ENCODE data around the gene EEF1AKMT4.
A peak's percentile ranks its signal among the peaks of the same experiment; 100 is the strongest.

The EEF1AKMT4 gene

GRCh38 chr3:184235381-184236032 lies 14.0 kb upstream of the EEF1AKMT4 start:
- DNase-seq (ENCODE audit: low spot score), result peak; percentile 67

GRCh38 chr3:184236033-184236410 lies 13.4 kb upstream of the EEF1AKMT4 start:
- DNase-seq (ENCODE audit: low spot score), result no peak

- no peak for DNase-seq (ENCODE audit: low spot score)
These were observed 12.8 kb upstream of the EEF1AKMT4 start for GRCh38 chr3:184236636-184237035.

- no peak for DNase-seq (ENCODE audit: low spot score)
These were observed 12.3 kb upstream of the EEF1AKMT4 start for GRCh38 chr3:184237211-184237610.

DNA sequence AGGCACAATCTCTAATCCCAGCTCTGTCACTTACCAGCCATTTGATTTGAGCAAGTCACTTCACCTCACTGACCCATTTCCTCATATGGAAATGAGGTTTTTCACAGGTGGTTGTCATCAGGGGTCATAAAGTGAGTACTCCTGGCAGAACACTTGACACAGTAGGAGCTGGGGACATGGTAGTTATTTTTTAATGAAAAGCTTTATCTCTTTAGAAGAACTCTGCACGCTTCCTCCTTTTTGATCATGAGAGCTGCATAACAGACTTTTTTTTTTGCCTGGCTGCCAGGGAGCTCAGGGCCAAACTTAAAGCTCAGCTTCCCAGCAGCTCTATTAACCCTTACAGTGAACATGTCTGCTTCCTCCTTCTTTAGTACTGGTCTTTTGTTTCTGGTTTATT lies 11.7 kb upstream of the EEF1AKMT4 start:
- no peak for DNase-seq (ENCODE audit: low spot score)

DNA sequence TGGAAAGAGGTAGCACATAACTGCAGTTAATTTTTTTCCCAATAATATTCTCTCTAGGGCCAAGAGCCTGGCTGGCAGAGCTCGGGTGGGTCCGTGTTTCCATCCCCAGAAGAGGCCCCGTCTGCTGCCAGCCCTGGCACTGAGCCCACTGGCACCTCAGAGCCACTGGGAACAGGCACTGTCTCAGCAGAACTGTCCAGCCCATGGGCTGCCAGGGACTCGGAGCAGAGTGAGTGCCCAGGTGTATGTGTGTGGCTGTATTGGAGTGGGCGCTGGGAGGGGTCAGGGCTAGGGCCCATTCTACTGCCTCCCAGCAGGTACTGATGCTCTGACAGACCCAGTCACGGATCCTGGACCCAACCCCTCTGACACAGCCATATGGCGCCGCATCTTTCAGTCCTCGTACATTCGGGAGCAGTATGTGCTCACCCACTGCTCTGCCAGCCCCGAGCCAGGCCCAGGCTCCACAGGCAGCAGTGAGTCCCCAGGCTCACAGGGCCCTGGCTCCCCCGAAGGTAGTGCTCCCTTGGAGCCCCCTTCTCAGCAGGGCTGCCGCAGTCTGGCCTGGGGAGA lies 11.1 kb upstream of the EEF1AKMT4 start:
- no peak for DNase-seq (ENCODE audit: low spot score)

DNA sequence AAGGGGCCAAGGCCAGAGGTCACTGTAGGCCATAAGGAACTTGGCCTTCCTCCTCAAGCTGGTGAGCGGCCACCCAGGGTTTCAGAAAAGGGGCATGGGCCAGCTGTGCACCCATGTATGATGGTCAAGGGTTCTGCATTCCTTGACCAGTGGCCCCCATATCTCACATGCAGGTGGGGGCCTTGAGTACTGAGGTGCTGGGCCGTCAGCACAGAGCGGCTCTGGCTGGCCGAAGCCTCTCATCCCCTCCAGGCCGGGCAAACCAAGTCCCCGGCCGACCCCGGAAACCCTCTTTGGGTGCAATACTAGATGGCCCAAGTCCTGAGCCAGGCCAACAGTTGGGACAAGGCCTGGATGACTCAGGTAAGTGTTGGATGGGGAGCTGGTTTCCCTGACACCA lies 10.3 kb upstream of the EEF1AKMT4 start:
- no peak for DNase-seq (ENCODE audit: low spot score)

GRCh38 chr3:184239708-184240107 lies 9.8 kb upstream of the EEF1AKMT4 start:
- no peak for DNase-seq (ENCODE audit: low spot score)

GRCh38 chr3:184240384-184241140 lies 8.9 kb upstream of the EEF1AKMT4 start:
- DNase-seq (ENCODE audit: low spot score), result no peak

- DNase-seq (ENCODE audit: low spot score), result no peak
These were observed 8.4 kb upstream of the EEF1AKMT4 start for GRCh38 chr3:184241141-184241446.

GRCh38 chr3:184241447-184242296 lies 7.8 kb upstream of the EEF1AKMT4 start:
- no peak for DNase-seq (ENCODE audit: low spot score)

DNA sequence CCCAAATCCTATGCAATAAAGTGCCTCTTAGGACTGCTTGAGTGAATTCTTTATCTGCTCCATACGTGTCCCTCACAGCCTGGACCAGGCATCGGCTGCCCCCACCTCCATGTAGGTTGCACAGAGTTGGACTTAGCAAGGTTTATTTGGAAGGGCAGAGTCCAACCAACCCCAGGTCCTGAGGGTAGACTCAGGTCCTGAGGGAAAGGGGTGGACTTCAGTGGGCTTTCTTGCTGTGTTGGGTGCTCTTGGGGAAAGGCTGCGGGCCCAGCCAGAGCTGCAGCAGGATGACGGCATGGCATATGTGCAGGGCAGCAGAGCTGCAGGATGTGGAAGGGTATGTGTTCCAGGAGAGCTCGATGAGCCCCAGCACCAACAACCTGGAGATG lies 7.2 kb upstream of the EEF1AKMT4 start:
- DNase-seq (ENCODE audit: low spot score), result no peak

DNA sequence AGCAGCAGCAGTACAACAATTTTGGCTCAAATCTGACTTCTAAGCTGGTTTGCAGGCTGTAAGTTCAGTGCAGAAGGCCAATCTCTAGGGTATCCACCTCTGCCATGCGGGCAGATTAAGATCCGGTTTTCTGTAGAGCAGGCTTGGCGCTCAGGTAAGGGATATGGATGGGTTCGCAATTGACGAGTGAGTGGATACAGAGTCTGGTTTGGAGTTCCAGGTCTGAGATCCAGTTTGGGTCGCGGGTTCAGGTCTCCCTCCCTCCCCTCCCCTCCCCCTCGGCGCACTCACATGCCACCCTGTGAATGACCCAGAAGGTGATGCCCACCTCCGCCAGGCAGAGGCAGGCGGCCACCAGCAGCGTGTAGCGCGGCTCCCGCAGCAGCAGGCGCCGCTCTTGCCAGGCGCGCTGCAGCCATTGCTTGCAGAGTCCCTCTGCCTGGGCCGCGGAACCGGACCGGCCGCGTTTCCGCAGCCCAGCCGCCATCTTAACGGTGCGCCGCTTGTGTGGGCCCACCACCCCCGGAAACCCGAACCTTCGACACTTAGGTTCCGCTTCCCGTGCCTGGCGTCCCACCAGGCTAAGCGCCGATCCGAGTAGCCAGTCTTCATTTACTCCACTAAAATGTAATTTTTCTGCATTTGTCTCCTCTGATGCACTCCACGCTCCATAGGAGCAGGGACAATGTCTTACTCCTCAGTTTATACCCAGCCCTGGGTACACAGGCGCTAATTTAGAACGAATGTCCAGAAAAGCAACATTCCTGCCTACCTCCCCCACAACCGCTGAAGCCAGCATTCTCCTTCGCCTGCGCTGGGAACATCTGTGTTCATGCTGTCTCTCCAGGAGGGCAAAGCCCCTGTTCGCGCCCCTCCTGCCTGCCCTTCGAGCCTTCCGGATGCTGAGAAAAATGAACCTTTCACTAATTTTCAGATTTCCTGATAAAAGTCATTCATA lies 739 bp upstream of the EEF1AKMT4 start, which contains the start of gene ALG3:
TSS of gene ALG3 (minus strand) at position 509 of the 958 bp plus-strand sequence. CDS start at position 487, 22 bp downstream.
- peak; percentile 89 for DNase-seq (ENCODE audit: low spot score)

- DNase-seq (ENCODE audit: low spot score), result peak; percentile 96
These were observed 826 bp downstream of the EEF1AKMT4 start for GRCh38 chr3:184250167-184250828.

DNA sequence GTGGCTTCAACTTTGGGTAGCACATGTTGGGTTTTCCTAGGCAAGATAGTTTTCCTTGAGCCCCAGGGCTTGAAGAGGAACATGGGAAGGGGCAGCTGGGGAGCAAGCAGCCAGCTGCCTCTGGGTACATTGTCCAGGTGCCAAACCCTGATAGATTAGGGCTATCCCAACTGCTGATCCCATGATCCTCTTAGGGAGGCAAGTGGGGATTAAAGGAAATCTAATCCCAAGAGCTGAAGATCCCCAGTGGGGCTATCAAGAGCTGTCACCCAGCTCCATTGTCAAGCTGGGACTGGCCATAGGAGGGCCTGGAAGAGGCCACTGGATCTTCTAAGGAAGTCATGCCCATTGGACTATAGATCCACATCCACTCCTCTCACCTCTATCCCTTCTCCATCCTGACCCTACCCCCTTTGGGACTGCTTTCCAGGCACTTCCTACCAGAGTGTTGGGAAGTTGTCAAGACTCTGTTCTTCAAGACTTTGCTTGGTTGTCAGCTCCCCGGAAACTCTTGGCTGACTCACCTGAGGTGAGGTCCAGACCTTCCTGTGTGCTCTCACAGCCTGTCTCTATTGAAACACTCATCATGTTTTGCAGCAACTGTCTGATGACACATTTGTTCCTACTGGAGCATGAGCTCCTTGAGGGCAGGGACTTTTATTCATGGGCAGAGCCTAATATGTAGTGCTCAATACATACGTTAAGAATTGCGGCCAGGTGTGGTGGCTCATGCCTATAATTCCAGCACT lies 6.0 kb downstream of the EEF1AKMT4 start:
- DNase-seq (ENCODE audit: low spot score), result no peak

GRCh38 chr3:184257083-184257915 lies 7.8 kb downstream of the EEF1AKMT4 start:
- no peak for DNase-seq (ENCODE audit: low spot score)

DNA sequence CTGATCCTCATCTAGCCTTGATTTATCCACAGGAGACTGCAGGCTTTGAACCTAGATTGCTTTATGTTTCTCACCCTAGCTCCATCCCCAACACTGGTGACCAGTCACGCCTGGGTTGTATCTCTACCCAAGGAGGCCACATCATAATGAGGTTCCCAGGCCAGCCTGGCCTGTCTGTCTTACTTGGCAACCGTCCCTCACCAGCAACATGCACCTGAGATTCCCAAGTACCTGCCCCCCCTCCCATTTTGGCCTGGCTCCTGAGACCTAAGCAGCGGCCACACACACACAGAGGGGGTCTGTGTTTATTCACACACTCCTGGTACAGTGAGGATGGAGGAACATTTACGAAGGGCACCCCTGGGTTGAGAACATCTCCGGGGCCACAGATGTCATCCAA lies 9.5 kb downstream of the EEF1AKMT4 start:
- DNase-seq (ENCODE audit: low spot score), result no peak

DNA sequence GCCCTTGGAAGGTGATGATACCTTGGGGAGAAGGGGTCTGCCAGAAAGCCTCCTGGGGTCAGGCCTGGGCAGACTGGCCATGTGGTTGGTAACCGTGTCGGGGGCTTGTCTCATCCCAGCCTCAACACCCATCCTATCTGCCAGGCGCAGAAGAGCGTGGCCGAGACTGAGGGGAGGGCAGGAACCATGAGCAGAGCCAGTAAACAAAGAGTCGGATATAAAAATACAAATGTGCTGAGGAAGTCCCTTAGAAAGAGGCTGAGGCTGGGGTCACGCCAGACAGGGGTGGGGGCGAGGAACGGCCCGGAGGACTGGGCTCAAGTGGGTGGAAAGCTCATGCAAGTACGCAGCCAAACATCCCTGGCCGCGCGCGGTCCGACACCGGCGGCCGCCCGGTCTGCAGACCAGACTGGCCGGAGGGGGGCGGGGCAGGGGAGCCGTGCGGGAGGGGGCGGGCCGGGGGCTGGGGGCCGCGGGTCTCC lies 10.0 kb downstream of the EEF1AKMT4 start:
- no peak for DNase-seq (ENCODE audit: low spot score)

Measured in SK-N-DZ (cell line).